Measurements from ENCODE around the gene ADAMTS6. TPM values are rescaled to one million over a fixed set of nuclear protein-coding genes. Genes with fewer than 3 reads are reported as not detected.

Gene ADAMTS6
- total and polyA plus RNA-seq, 2 of the 13 experiments (the other 11 are each of a cell fraction or from before 2014, with no cell fraction given): 3.1 to 8.2 TPM

DNA sequence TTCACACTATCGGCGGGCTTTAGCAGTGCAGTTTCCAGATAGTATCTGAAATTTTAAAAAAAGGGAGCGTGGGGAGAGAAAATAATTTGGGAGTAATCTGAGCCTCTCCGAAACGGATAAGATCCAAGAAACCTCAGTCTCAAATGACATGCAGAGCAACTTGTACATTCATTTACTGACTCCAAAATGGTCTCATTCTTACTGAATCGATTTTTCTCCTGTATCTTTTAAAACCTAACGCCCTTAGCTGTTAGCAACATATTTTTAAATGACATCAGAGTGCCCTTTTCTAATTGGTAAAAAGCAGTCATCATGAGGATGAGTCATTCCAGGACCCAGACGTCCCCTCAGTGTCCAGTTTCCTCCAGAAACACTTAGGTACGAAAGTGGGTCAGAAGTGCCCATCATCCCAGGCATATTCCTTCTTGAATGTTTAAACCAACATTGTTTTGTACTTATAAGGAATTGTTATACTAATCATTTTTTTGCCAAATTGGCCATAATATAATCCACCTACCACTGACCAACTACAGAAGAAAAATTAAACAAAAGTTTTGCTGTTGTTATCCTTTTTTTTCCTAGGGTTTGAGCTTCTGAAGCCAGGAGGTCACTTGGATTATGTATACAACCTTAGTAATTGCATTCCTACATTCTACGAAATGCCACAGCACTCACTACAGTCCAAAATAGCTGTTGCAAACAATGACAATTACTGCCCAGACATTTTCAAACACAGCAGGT lies 354.4 kb downstream of the ADAMTS6 start:
- CTCF ChIA-PET (ENCODE audit: low intra/inter-chr PET ratio, low total read pairs): no interaction called here
- no peak overlapping the region for H3K27ac ChIP-seq (ENCODE audit: extremely low read length, insufficient read depth, low read length)
- POLR2A ChIA-PET: interaction anchor here (0.5 kb wide), 1 partner anchor 195 kb away, joined by 3 read pairs; no protein-coding TSS in a partner anchor
- H3K9me3 ChIP-seq (ENCODE audit: low read length): no peaks in the 10 kb centered on the region
- ATAC-seq: peak; percentile 24; the same call in 2 of the 3 replicates
- no peak overlapping the region for H3K4me2 ChIP-seq (ENCODE audit: low read depth, low read length)
- intact Hi-C loops (cut with micrococcal nuclease; ENCODE audit: unreplicated experiment) (no loop called here), in situ Hi-C loops (cut with HindIII; ENCODE audit: extremely low pct_ligation_motif_present, low pct_unique_long_range_greater_than_20kb) (no loop called here)
- WGBS (ENCODE audit: low lambda C conversion rate): 19% methylated on average over 10 of the region's 10 CpGs
- no peaks in the 10 kb centered on the region for H3K36me3 ChIP-seq (replicated peaks in 1 of 2; ENCODE audit: control insufficient read depth in 1 of 2, insufficient read depth in 2 of 2, low read length in 2 of 2)
- no TSS peak for BruUV-seq (replicated peaks)
- peaks cover 4 to 21% of the 10 kb centered on the region in 2 experiments; a peak in 4 of 5 replicates for H3K27me3 ChIP-seq (ENCODE audit: control insufficient read depth in 1 of 2, insufficient read depth in 2 of 2, low read length in 2 of 2)
- no peak for DNase-seq (ENCODE audit: low spot score)
- no peak for TF ChIP-seq ZNF660 (CRISPR knock-in tag; IDR thresholded peaks at IDR 0.05; ENCODE audit: borderline replicate concordance, low read depth)
- TF ChIP-seq ZNF10 (CRISPR knock-in tag; IDR thresholded peaks at IDR 0.05; ENCODE audit: borderline replicate concordance, low read depth): no peak
- no peak for TF ChIP-seq LCORL (IDR thresholded peaks at IDR 0.05)
- TF ChIP-seq LCORL (CRISPR knock-in tag; IDR thresholded peaks at IDR 0.05): no peak
- TF ChIP-seq GLI4 (CRISPR knock-in tag; IDR thresholded peaks at IDR 0.05; ENCODE audit: borderline replicate concordance): no peak
- no peak for TF ChIP-seq HIVEP1 (CRISPR knock-in tag; IDR thresholded peaks at IDR 0.05)
- TF ChIP-seq, protein P1, sequence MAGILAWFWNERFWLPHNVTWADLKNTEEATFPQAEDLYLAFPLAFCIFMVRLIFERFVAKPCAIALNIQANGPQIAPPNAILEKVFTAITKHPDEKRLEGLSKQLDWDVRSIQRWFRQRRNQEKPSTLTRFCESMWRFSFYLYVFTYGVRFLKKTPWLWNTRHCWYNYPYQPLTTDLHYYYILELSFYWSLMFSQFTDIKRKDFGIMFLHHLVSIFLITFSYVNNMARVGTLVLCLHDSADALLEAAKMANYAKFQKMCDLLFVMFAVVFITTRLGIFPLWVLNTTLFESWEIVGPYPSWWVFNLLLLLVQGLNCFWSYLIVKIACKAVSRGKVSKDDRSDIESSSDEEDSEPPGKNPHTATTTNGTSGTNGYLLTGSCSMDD (CRISPR knock-in tag; IDR thresholded peaks at IDR 0.05): no peak
- TF ChIP-seq, protein P2, sequence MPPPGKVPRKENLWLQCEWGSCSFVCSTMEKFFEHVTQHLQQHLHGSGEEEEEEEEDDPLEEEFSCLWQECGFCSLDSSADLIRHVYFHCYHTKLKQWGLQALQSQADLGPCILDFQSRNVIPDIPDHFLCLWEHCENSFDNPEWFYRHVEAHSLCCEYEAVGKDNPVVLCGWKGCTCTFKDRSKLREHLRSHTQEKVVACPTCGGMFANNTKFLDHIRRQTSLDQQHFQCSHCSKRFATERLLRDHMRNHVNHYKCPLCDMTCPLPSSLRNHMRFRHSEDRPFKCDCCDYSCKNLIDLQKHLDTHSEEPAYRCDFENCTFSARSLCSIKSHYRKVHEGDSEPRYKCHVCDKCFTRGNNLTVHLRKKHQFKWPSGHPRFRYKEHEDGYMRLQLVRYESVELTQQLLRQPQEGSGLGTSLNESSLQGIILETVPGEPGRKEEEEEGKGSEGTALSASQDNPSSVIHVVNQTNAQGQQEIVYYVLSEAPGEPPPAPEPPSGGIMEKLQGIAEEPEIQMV (CRISPR knock-in tag; IDR thresholded peaks at IDR 0.05; ENCODE audit: low read depth): no peak
- TF ChIP-seq CCDC6 (CRISPR knock-in tag; IDR thresholded peaks at IDR 0.05): no peak
- no peak for TF ChIP-seq CENPX (CRISPR knock-in tag; IDR thresholded peaks at IDR 0.05)
- TF ChIP-seq, protein P3, sequence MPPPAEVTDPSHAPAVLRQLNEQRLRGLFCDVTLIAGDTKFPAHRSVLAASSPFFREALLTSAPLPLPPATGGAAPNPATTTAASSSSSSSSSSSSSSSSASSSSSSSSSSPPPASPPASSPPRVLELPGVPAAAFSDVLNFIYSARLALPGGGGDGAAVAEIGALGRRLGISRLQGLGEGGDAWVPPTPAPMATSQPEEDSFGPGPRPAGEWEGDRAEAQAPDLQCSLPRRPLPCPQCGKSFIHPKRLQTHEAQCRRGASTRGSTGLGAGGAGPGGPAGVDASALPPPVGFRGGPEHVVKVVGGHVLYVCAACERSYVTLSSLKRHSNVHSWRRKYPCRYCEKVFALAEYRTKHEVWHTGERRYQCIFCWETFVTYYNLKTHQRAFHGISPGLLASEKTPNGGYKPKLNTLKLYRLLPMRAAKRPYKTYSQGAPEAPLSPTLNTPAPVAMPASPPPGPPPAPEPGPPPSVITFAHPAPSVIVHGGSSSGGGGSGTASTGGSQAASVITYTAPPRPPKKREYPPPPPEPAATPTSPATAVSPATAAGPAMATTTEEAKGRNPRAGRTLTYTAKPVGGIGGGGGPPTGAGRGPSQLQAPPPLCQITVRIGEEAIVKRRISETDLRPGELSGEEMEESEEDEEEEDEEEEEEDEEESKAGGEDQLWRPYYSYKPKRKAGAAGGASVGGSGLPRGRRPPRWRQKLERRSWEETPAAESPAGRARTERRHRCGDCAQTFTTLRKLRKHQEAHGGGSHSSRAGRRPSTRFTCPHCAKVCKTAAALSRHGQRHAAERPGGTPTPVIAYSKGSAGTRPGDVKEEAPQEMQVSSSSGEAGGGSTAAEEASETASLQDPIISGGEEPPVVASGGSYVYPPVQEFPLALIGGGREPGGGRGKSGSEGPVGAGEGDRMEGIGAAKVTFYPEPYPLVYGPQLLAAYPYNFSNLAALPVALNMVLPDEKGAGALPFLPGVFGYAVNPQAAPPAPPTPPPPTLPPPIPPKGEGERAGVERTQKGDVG (CRISPR knock-in tag; IDR thresholded peaks at IDR 0.05; ENCODE audit: borderline replicate concordance): no peak
- no peak for TF ChIP-seq ZSCAN31 (CRISPR knock-in tag; IDR thresholded peaks at IDR 0.05; ENCODE audit: low read depth)
- TF ChIP-seq IKZF4 (CRISPR knock-in tag; IDR thresholded peaks at IDR 0.05; ENCODE audit: borderline replicate concordance, low read depth, not compliant biosample characterization): no peak
- TF ChIP-seq ELF1 (CRISPR knock-in tag; IDR thresholded peaks at IDR 0.05): no peak
- TF ChIP-seq ADNP (CRISPR knock-in tag; IDR thresholded peaks at IDR 0.05): no peak
- FAIRE-seq: no peak
- H3K9ac ChIP-seq (ENCODE audit: insufficient read depth, low read depth, low read length): no peak overlapping the region
- no peak overlapping the region for H2AFZ ChIP-seq (ENCODE audit: low read length)
- peaks cover 10% of the 10 kb centered on the region for H3K4me1 ChIP-seq (ENCODE audit: insufficient read depth, low read length)
- H4K20me1 ChIP-seq (ENCODE audit: insufficient read depth, low read length): no peaks in the 10 kb centered on the region
- H3K4me3 ChIP-seq (replicated peaks in 1 of 3; ENCODE audit: insufficient read depth in 1 of 3, low read depth in 2 of 3, low read length in 3 of 3): no peak overlapping the region
- H3K79me2 ChIP-seq (ENCODE audit: insufficient read depth, low read length): no peaks in the 10 kb centered on the region
